Measurements from ENCODE around the gene NCAPD2.
"Not testable (repeated sequence)": the region's sequence is repeated elsewhere in the genome, so short reads cannot be mapped to it uniquely, and the experiment has no call there.

Gene NCAPD2

DNA sequence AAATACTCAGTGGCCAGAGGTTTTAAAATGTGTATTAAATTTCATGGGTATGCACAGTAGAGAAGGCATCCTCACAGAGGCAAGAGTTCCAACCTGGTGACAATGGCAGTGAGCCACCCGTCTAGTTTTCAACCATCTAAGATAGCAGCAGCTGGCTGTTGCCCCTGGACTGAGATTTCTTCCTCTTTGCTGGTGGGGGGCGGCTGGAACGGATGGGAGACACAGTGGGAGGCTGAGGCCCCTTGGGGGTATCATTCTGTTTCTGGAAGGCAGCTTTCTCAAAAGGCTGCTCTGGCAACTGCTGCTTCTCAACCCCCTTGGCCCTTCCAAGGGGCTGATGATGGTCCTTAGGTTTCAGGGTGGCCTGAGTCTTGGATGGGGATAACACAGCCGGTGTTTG, 63.0 kb downstream of the NCAPD2 start:
- H3K4me3 ChIP-seq (ENCODE audit: control insufficient read depth, low read depth, low read length), result no peak overlapping the region
- DNase-seq (ENCODE audit: low read depth), result no peak
- TF ChIP-seq, protein P1, sequence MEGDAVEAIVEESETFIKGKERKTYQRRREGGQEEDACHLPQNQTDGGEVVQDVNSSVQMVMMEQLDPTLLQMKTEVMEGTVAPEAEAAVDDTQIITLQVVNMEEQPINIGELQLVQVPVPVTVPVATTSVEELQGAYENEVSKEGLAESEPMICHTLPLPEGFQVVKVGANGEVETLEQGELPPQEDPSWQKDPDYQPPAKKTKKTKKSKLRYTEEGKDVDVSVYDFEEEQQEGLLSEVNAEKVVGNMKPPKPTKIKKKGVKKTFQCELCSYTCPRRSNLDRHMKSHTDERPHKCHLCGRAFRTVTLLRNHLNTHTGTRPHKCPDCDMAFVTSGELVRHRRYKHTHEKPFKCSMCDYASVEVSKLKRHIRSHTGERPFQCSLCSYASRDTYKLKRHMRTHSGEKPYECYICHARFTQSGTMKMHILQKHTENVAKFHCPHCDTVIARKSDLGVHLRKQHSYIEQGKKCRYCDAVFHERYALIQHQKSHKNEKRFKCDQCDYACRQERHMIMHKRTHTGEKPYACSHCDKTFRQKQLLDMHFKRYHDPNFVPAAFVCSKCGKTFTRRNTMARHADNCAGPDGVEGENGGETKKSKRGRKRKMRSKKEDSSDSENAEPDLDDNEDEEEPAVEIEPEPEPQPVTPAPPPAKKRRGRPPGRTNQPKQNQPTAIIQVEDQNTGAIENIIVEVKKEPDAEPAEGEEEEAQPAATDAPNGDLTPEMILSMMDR (IDR thresholded peaks at IDR 0.05; ENCODE audit: control insufficient read depth, insufficient read depth, low read depth, low read length, missing control alignments), result no peak

DNA sequence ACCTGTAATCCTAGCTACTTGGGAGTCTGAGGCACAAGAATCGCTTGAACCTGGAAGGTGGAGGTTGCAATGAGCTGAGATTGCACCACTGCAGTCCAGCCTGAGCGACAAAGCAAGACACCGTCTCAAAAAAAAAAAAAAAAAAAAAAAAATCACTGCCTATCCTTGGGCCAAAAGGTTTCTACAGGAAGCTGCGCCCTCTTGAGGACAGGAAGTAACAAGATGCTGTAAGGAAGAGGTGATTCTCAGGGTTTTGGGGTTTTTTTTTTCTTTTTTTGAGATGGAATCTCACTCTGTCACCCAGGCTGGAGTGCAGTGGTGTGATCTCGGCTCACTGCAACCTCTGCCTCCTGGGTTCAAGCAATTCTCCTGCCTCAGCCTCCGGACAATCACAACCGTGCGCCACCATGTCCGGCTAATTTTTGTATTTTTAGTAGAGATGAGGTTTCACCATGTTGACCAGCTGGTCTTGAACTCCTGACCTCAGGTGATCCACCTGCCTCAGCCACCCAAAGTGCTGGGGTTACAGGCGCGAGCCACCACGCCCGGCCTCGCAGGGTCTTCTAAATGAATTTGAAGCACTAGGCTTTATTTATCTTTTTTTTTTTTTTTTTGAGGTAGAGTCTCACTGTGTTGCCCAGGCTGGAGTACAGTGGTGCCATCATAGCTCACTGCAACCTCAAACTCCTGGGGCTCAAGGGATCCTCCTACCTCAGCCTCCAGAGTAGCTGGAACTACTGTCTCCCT, 64.3 kb downstream of the NCAPD2 start:
- DNase-seq (ENCODE audit: low read depth), result not testable (repeated sequence)
- TF ChIP-seq, protein P1 (IDR thresholded peaks at IDR 0.05; ENCODE audit: control insufficient read depth, insufficient read depth, low read depth, low read length, missing control alignments), result peak; percentile 68

GRCh38 chr12:6559500-6559899, 65.6 kb downstream of the NCAPD2 start:
- TF ChIP-seq, protein P1 (IDR thresholded peaks at IDR 0.05; ENCODE audit: control insufficient read depth, insufficient read depth, low read depth, low read length, missing control alignments), result no peak
- DNase-seq (ENCODE audit: low read depth), result no peak
- no peak overlapping the region for H3K4me3 ChIP-seq (ENCODE audit: control insufficient read depth, low read depth, low read length)

More for the DNA sequence above, 64.3 kb downstream of the NCAPD2 start:
- not testable (repeated sequence) for H3K4me3 ChIP-seq (ENCODE audit: control insufficient read depth, low read depth, low read length)

GRCh38 chr12:6560501-6561205, 66.8 kb downstream of the NCAPD2 start:
- TF ChIP-seq, protein P1 (IDR thresholded peaks at IDR 0.05; ENCODE audit: control insufficient read depth, insufficient read depth, low read depth, low read length, missing control alignments), result no peak
- DNase-seq (ENCODE audit: low read depth), result no peak

GRCh38 chr12:6562881-6563280, 69.0 kb downstream of the NCAPD2 start:
- no peak overlapping the region for H3K4me3 ChIP-seq (ENCODE audit: control insufficient read depth, low read depth, low read length)
- DNase-seq (ENCODE audit: low read depth), result no peak
- TF ChIP-seq, protein P1 (IDR thresholded peaks at IDR 0.05; ENCODE audit: control insufficient read depth, insufficient read depth, low read depth, low read length, missing control alignments), result no peak

More at GRCh38 chr12:6560501-6561205, 66.8 kb downstream of the NCAPD2 start:
- no peak overlapping the region for H3K4me3 ChIP-seq (ENCODE audit: control insufficient read depth, low read depth, low read length)

DNA sequence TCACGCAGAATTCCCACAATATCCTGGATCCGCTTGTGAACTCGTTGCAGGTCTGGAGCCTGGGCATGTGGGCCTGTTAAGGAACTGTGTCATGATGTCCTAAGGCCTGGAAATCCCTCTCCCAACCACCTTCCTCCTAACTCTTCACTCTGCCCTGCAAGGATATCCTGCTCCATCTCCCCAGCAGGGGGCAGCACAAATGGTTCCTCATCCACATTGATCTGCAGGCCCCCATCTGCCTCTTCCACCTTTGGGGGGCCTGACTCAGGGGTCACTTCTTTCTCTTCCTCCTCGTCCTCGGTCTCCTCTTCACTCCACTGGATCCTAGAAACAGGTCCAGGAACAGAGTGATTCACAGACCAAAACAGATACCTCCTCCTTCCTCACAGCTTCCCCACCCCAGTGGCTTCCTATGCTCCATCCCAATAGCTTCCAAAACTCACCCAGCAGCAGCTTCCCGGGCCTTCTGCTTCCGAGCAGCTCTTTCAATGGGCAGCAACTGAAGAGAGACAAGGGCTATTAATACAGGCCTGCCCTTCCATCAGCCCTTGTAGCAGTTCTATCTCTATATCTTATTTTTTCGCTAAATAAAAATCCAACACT, 69.6 kb downstream of the NCAPD2 start:
- H3K4me3 ChIP-seq (ENCODE audit: control insufficient read depth, low read depth, low read length), result no peak overlapping the region
- DNase-seq (ENCODE audit: low read depth), result no peak
- TF ChIP-seq, protein P1 (IDR thresholded peaks at IDR 0.05; ENCODE audit: control insufficient read depth, insufficient read depth, low read depth, low read length, missing control alignments), result peak; percentile 82
